Measurements from ENCODE around the gene UNC93A. TPM values are rescaled to one million over a fixed set of nuclear protein-coding genes. Genes with fewer than 3 reads are reported as not detected.

Gene UNC93A
- total and polyA plus RNA-seq, 7 donors = not detected

DNA sequence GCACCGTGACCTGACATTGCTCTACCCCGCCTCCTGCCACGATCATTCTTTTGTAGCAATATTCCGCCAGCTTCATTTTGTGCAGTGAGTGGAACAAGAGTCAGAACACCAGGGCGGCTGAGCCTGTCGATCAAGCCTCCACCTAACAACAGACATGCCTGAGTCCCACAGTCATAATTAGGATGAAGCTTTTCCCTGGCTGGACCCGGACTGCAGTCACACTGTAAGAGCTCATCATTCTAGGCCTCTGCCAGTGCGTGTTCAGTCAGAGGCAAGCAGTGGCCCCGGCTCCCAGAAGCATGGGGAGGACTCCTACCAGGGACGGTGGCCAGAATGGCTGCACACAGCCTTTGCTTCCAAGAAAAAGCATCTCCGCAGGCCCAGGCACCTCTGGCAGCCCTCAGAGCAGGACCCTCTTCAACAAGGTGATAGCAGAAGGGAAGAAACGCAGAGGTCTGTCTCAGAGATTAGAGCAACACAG is 23.2 kb upstream of the UNC93A start:
- Histone ChIP-seq H3K4me1 (no peaks in the 10 kb centered on the region), H3K27me3 (ENCODE audit: insufficient read depth in 3 of 3, low read length in 2 of 3) (peaks cover 0 to 4% (median 2%) of the 10 kb centered on the region in 3 donors), H3K4me3 (no peak overlapping the region), H3K36me3 (ENCODE audit: insufficient read depth in 1 of 2, low read depth in 1 of 2) (no peaks in the 10 kb centered on the region), H3K27ac (no peak overlapping the region), H3K9me3 (no peaks in the 10 kb centered on the region)
- DNase-seq = no peak
- no peak for ATAC-seq
- intact Hi-C loops (cut with DNase I) = no loop called here
- TF ChIP-seq, protein P1, sequence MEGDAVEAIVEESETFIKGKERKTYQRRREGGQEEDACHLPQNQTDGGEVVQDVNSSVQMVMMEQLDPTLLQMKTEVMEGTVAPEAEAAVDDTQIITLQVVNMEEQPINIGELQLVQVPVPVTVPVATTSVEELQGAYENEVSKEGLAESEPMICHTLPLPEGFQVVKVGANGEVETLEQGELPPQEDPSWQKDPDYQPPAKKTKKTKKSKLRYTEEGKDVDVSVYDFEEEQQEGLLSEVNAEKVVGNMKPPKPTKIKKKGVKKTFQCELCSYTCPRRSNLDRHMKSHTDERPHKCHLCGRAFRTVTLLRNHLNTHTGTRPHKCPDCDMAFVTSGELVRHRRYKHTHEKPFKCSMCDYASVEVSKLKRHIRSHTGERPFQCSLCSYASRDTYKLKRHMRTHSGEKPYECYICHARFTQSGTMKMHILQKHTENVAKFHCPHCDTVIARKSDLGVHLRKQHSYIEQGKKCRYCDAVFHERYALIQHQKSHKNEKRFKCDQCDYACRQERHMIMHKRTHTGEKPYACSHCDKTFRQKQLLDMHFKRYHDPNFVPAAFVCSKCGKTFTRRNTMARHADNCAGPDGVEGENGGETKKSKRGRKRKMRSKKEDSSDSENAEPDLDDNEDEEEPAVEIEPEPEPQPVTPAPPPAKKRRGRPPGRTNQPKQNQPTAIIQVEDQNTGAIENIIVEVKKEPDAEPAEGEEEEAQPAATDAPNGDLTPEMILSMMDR (IDR thresholded peaks at IDR 0.05) = no peak
- WGBS, 3 donors = 85 to 90% (median 89%) methylated on average over 12 of the region's 12 CpGs

DNA sequence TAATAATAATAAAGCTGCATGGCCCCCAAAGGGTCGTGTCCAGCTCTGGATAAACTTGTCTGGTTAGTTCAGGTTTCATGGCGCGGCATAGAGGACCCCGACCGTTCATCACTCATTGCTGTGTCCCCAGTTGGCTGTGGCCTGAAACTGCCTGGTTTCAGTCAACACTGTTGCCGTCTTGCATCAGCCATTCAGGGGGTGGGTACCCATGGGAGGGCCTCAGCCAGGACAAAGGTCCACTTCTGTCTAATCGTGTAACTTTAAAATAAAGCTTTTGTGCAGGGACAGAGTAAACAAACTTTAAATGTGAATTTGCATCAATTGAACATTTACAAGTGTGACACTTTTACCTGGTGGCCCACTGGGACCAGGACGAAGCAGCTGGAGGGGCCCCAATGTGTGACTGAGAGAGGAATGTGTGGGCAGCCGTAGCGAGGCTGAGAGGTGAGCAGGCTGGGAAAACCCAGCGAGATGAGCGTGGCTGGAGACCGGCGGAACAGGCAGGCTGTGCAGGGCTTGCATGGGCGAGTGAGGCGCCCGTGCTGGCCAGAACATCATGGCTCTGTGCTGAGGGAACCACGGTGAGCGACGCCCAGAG is 22.3 kb upstream of the UNC93A start:
- DNase-seq (no peak), ATAC-seq (no peak)
- no peak overlapping the region for H3K4me3 ChIP-seq
- WGBS, 3 donors = 65 to 72% (median 72%) methylated on average over 20 of the region's 20 CpGs
- intact Hi-C loops (cut with DNase I) = no loop called here
- peaks cover 0 to 2% (median 2%) of the 10 kb centered on the region in 3 donors for H3K27me3 ChIP-seq (ENCODE audit: insufficient read depth in 3 of 3, low read length in 2 of 3)
- TF ChIP-seq, protein P1 (IDR thresholded peaks at IDR 0.05) = no peak
- H3K9me3 ChIP-seq = no peaks in the 10 kb centered on the region
- no peaks in the 10 kb centered on the region for H3K4me1 ChIP-seq
- no peaks in the 10 kb centered on the region for H3K36me3 ChIP-seq (ENCODE audit: insufficient read depth in 1 of 2, low read depth in 1 of 2)
- H3K27ac ChIP-seq = no peak overlapping the region

- WGBS, 3 donors = 89 to 92% (median 90%) methylated on average over 26 of the region's 26 CpGs
- no peak overlapping the region for H3K4me3 ChIP-seq
- peaks cover 0 to 2% (median 2%) of the 10 kb centered on the region in 3 donors for H3K27me3 ChIP-seq (ENCODE audit: insufficient read depth in 3 of 3, low read length in 2 of 3)
- intact Hi-C loops (cut with DNase I) = no loop called here
- H3K4me1 ChIP-seq = no peaks in the 10 kb centered on the region
- no peak for ATAC-seq
- TF ChIP-seq, protein P1 (IDR thresholded peaks at IDR 0.05) = no peak
- H3K36me3 ChIP-seq (ENCODE audit: insufficient read depth in 1 of 2, low read depth in 1 of 2) = no peaks in the 10 kb centered on the region
- no peak overlapping the region for H3K27ac ChIP-seq
- no peak for DNase-seq
- H3K9me3 ChIP-seq = no peaks in the 10 kb centered on the region
Measured at GRCh38 chr6:167270499-167271311, 20.4 kb upstream of the UNC93A start.

DNA sequence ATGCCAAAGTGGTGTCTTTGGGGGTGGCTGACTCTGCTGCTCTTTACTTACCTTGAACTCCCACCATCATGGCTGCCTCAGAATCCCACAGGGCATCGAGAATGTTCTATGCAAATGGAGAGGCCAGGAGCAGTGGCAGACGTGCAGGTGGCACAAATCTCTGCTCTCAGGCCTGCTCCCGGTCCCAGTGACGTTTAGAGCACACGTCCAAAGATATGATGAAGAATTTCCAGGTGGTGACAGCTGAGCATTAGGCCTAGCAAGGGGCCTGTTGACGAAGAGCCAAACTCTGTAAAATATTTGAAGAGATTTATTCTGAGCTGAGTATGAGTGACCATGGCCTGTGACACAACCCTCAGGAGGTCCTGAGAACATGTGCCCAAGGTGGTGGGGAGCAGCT is 19.0 kb upstream of the UNC93A start:
- WGBS, 3 donors = 58 to 71% (median 63%) methylated on average over 6 of the region's 6 CpGs
- H3K27me3 ChIP-seq (ENCODE audit: insufficient read depth in 3 of 3, low read length in 2 of 3) = peaks cover 0 to 2% (median under 1%) of the 10 kb centered on the region in 3 donors
- H3K4me3 ChIP-seq = no peak overlapping the region
- ATAC-seq = no peak
- H3K4me1 ChIP-seq = no peaks in the 10 kb centered on the region
- H3K9me3 ChIP-seq = no peaks in the 10 kb centered on the region
- no peak overlapping the region for H3K27ac ChIP-seq
- intact Hi-C loops (cut with DNase I) = no loop called here
- H3K36me3 ChIP-seq (ENCODE audit: insufficient read depth in 1 of 2, low read depth in 1 of 2) = no peaks in the 10 kb centered on the region
- no peak for DNase-seq
- TF ChIP-seq, protein P1 (IDR thresholded peaks at IDR 0.05) = no peak
